GM12864 (cell line): Measurements from ENCODE around the gene PCBP3.

Experiments used
- DNase-seq: peaks from one replicate; pipeline ENCODE4 v3.0.0-alpha.2; 2011; ENCODE audit warnings: low read depth
- H3K4me3 ChIP-seq: 2 replicates; pipeline ENCODE4 v1.5.1; 2011; ENCODE audit warnings: mild to moderate bottlenecking, low read depth, low read length, control low read depth
- TF ChIP-seq, protein P1 (sequence below): IDR thresholded peaks from 2 replicates; pipeline ENCODE4 v1.5.1; 2011; ENCODE audit warnings: low read depth, mild to moderate bottlenecking, moderate library complexity, low read length, control low read depth, inconsistent platforms; ENCODE audit errors: missing control alignments

PCBP3 gene

DNA sequence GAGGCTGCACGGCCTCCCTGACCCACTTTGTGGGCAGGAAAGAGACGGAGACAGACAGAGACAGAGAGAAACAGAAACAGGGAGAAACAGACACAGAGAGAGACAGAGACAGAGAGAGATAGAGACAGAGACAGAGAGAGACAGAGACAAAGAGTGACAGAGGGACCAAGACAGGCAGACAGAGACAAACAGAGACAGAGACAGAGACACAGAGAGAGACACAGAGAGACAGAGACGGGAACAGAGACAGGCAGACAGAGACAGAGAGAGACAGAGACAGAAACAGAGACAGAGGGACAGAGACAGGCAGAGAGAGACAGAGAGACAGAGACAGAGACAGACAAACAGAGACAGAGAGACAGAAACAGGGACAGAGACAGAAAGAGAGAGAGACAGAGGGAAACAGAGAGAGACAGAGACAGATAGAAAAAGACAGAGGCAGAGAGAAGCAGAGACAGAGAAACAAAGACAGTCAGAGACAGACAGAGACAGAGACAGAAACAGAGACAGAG, 341.1 kb downstream of the PCBP3 start:
- DNase-seq = no peak
- H3K4me3 ChIP-seq = no peak overlapping the region
- TF ChIP-seq, protein P1, sequence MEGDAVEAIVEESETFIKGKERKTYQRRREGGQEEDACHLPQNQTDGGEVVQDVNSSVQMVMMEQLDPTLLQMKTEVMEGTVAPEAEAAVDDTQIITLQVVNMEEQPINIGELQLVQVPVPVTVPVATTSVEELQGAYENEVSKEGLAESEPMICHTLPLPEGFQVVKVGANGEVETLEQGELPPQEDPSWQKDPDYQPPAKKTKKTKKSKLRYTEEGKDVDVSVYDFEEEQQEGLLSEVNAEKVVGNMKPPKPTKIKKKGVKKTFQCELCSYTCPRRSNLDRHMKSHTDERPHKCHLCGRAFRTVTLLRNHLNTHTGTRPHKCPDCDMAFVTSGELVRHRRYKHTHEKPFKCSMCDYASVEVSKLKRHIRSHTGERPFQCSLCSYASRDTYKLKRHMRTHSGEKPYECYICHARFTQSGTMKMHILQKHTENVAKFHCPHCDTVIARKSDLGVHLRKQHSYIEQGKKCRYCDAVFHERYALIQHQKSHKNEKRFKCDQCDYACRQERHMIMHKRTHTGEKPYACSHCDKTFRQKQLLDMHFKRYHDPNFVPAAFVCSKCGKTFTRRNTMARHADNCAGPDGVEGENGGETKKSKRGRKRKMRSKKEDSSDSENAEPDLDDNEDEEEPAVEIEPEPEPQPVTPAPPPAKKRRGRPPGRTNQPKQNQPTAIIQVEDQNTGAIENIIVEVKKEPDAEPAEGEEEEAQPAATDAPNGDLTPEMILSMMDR = no peak

DNA sequence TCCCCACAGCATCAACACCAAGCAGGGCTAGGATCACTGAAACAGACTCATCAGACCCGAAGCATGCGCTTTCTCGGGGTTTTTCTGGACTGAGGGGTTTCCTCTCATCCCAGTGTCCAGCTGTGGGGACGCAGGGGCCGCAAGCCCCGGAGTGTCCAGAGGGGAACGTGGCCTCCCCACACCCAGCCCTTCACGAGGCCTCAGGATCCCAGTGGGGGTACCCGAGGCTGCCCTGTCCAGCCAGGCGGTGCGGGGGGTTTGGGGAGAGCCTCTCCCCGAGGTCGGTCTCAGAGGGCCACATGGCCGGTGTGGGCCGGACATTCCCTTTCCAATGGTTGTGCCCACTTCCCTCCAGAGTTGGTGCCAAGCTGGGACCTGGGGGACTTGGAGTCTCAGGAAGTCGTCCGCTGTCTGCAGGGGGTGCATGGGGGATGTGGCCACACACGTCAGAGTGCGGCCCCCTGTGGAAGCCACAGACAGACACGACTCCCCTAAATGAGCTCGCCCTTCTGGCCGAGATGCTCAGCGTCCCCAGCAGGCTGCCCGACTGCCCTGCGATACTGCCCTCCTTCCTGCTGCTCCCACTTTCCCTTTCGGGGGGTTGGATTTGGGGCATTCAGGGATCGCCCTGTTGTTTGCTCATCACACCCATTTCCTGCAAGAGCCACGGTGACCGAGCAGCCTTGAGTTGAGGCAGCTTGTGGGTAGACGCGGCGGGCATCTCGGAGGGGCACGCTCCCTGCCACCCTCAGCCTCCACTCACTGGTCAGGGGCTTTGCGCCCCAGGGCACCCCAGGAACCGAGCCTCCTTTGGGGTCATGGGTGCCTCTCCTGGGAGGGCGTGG, 342.2 kb downstream of the PCBP3 start:
- DNase-seq = no peak
- no peak overlapping the region for H3K4me3 ChIP-seq
- TF ChIP-seq, protein P1 = no peak

DNA sequence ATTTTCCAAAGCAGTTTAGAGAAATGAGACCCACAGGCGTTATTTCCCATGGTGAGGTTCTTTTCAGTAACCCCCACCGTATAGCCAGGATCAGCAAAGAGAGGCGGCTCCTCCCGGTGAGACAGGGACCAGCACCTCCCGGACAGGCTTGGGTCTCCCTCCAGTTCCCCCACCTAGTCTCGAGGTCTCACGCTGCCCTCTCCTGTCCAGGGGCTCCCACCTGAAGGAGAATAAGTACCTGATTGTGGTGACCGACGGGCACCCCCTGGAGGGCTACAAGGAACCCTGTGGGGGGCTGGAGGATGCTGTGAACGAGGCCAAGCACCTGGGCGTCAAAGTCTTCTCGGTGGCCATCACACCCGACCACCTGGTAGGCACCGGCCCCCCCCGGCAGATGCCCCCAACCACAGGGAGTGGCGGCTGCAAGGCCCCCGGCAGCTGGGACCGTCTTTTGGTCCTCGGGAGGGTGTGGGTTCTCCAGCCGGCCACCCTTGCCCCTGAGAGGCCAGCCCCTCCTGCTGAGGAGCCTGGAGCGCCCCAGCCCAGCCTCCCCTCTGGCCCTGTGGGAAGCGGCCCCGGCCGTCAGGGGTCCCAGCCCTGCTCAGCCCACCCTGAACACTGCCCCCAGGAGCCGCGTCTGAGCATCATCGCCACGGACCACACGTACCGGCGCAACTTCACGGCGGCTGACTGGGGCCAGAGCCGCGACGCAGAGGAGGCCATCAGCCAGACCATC, 343.0 kb downstream of the PCBP3 start:
- no peak for DNase-seq
- TF ChIP-seq, protein P1 = no peak
- no peak overlapping the region for H3K4me3 ChIP-seq

DNA sequence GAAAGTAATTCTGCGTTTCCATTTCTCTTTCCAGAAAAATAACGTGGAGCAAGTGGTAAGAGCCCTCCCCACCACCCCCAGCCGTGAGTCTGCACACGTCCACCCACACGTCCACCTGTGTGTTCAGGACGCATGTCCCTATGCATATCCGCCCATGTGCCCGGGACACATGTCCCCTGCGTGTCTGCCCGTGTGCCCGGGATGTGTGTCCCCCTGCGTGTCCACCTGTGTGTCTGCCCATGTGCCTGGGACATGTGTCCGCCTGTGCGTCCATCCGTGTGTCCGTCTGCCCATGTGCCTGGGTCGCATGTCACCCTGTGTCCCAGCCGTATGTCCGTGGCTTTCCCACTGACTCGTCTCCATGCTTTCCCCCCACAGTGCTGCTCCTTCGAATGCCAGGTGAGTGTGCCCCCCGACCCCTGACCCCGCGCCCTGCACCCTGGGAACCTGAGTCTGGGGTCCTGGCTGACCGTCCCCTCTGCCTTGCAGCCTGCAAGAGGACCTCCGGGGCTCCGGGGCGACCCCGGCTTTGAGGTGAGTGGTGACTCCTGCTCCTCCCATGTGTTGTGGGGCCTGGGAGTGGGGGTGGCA, 343.7 kb downstream of the PCBP3 start:
- H3K4me3 ChIP-seq = no peak overlapping the region
- TF ChIP-seq, protein P1 = no peak
- DNase-seq = no peak

DNA sequence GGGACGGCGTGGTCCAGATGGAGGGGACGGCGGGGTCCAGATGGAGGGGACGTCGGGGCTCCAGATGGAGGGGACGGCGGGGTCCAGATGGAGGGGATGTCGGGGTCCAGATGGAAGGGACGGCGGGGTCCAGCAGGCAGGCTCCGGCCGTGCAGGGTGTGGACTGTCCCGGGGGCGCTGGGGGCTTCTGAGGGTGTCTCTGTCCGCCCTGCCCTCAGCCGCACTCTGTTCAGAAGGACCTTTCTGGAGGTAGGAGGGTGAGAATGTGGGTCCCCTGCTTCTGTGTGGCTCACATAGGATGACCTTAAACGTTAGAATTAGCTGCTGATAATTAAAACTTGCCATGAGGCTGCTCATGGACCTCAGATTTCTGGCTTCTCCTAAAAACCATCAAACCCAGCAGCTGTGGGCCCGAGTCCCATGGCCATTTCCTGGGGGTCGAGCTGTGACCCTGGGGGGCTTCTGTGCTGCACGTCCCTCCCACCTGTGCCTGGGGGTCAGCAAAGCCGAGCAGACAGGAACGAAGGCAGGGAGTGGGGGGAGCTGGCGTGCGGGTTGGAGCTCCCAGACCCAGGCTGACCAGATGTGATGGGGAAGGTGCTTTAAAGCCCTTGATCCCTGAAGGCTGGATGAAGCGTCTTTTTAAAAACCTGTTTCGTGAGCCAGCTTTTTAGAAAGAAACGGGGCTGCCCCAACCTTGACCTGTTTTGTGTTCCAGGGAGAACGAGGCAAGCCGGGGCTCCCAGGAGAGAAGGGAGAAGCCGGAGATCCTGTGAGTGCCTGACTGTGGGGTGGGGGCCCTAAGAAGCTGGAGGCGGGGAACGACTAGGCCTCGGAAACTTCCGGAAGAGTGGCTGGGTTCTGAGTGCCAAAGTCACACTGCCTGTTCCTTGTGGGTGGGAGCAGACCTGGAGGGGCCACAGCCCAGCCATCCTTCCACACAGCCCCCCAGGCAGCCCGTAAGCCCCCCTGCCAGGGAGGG, 345.1 kb downstream of the PCBP3 start:
- no peak overlapping the region for H3K4me3 ChIP-seq
- TF ChIP-seq, protein P1 = no peak
- no peak for DNase-seq
